ENCODE data around the gene ABCA6. TPM values are rescaled to one million over a fixed set of nuclear protein-coding genes. Genes with fewer than 3 reads are reported as not detected.

The ABCA6 gene
- total and polyA plus RNA-seq, 9 of the 15 experiments (the other 6 are each of a cell fraction or from before 2014, with no cell fraction given): 0.06 to 0.73 (median 0.15) TPM

- intact Hi-C loops (cut with micrococcal nuclease): loop anchor here (1.0 kb wide), 1 partner anchor 168 kb away; no protein-coding TSS in a partner anchor
- in situ Hi-C loops (cut with MboI): no loop called here
- no peak overlapping the region for H3K4me2 ChIP-seq (ENCODE audit: insufficient read depth, low read length)
- peak overlapping the region in 1 of 2 experiments; percentile 57; a peak in 1 of 4 replicates for H3K9ac ChIP-seq (ENCODE audit: insufficient read depth in 1 of 2, low read depth in 2 of 2, low read length in 2 of 2)
- H3K4me3 ChIP-seq: no peak overlapping the region
- DNase-seq (ENCODE audit: extremely low read depth in 1 of 4, low spot score in 3 of 4) (peak in 1 of 4 experiments; percentile 11), FAIRE-seq (peak; percentile 11), ATAC-seq (peak; percentile 84)
- POLR2A ChIA-PET: interaction anchor here (0.6 to 1.6 kb wide), 2 partner anchors 13 to 34 kb away, joined by 3 to 4 read pairs; no protein-coding TSS in a partner anchor
- H3K27me3 ChIP-seq (ENCODE audit: control insufficient read depth in 2 of 2, insufficient read depth in 2 of 2, low read length in 2 of 2): no peaks in the 10 kb centered on the region
- no peaks in the 10 kb centered on the region for H3K9me1 ChIP-seq (ENCODE audit: control insufficient read depth, insufficient read depth, low read length)
- H3K79me2 ChIP-seq (ENCODE audit: control insufficient read depth, insufficient read depth, low read length): no peaks in the 10 kb centered on the region
- no TSS peak for BruUV-seq (replicated peaks)
- CTCF ChIA-PET (ENCODE audit: low intra/inter-chr PET ratio): no interaction called here
- no peaks in the 10 kb centered on the region for H4K20me1 ChIP-seq (replicated peaks; ENCODE audit: control insufficient read depth, insufficient read depth, low read length)
- H2AFZ ChIP-seq (ENCODE audit: low read depth, low read length): peak overlapping the region; percentile 73; the same call in 1 of the 2 replicates
- peaks cover 15 to 16% of the 10 kb centered on the region in 2 experiments; a peak in 4 of 5 replicates for H3K4me1 ChIP-seq (replicated peaks in 1 of 2; ENCODE audit: control insufficient read depth in 2 of 2, insufficient read depth in 2 of 2, low read length in 2 of 2)
- no peaks in the 10 kb centered on the region for H3K36me3 ChIP-seq (ENCODE audit: control insufficient read depth, insufficient read depth, low read length)
- no peak overlapping the region for H3K27ac ChIP-seq (ENCODE audit: extremely low read depth, low read depth, low read length)
- WGBS (ENCODE audit: insufficient coverage, low coverage, missing lambda C conversion rate): 86% methylated on average over 2 of the region's 4 CpGs
- no peaks in the 10 kb centered on the region for H3K9me3 ChIP-seq (replicated peaks; ENCODE audit: control insufficient read depth, insufficient read depth, low read depth, low read length)
- peak; percentile 31 to 49 (median 36); a peak in 4 of 6 replicates for TF ChIP-seq CTCF (IDR thresholded peaks at IDR 0.05 in 2 of 3, conservative IDR thresholded peaks at IDR 0.05 in 1 of 3; ENCODE audit: insufficient read depth in 2 of 3, low read depth in 1 of 3, low read length in 3 of 3)
- TF ChIP-seq CBFB (CRISPR knock-in tag; IDR thresholded peaks at IDR 0.05): no peak
- TF ChIP-seq, protein P1, sequence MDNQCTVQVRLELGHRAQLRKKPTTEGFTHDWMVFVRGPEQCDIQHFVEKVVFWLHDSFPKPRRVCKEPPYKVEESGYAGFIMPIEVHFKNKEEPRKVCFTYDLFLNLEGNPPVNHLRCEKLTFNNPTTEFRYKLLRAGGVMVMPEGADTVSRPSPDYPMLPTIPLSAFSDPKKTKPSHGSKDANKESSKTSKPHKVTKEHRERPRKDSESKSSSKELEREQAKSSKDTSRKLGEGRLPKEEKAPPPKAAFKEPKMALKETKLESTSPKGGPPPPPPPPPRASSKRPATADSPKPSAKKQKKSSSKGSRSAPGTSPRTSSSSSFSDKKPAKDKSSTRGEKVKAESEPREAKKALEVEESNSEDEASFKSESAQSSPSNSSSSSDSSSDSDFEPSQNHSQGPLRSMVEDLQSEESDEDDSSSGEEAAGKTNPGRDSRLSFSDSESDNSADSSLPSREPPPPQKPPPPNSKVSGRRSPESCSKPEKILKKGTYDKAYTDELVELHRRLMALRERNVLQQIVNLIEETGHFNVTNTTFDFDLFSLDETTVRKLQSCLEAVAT (IDR thresholded peaks at IDR 0.05): 0 out of 4 replicates have a peak, but pooled peaks of 1 of the 2 experiments have one; percentile 53
- TF ChIP-seq POLR2AphosphoS5 (IDR thresholded peaks at IDR 0.05; ENCODE audit: control insufficient read depth, insufficient read depth, low read depth, low read length): no peak
- TF ChIP-seq REST (IDR thresholded peaks at IDR 0.05; ENCODE audit: borderline replicate concordance): peak; percentile 61; the same call in 1 of the 2 replicates
- no peak for TF ChIP-seq REST (CRISPR knock-in tag; IDR thresholded peaks at IDR 0.05; ENCODE audit: low read depth)
- no peak for TF ChIP-seq PHF8 (IDR thresholded peaks at IDR 0.05; ENCODE audit: borderline replicate concordance, low read length)
Measured at GRCh38 chr17:69067274-69068047, 74.2 kb downstream of the ABCA6 start.

All from K562 (cell line).